Neural progenitor cell (in vitro differentiated cells): ENCODE results near the gene PWP2.

Experiments used
- EZH2 ChIP-seq: fragments of 200-600 bp; sonication (generic); IDR thresholded peaks from 2 replicates; pipeline ENCODE4 v1.6.1; 2017; ENCODE audit warnings: antibody characterized with exemption, mild to moderate bottlenecking, moderate library complexity
- EZH2phosphoT487 ChIP-seq: fragments of 200-600 bp; sonication (generic); IDR thresholded peaks from 2 replicates; pipeline ENCODE4 v1.6.1; 2017; ENCODE audit warnings: antibody characterized with exemption
- TF ChIP-seq, protein P1 (sequence below): fragments of 200-600 bp; sonication (generic); IDR thresholded peaks from 2 replicates; pipeline ENCODE4 v1.5.1; 2017; ENCODE audit warnings: antibody characterized with exemption, mild to moderate bottlenecking

GRCh38 chr21:44064852-44065403, 42.3 kb upstream of the PWP2 start:
- TF ChIP-seq EZH2 = no peak
- TF ChIP-seq, protein P1, sequence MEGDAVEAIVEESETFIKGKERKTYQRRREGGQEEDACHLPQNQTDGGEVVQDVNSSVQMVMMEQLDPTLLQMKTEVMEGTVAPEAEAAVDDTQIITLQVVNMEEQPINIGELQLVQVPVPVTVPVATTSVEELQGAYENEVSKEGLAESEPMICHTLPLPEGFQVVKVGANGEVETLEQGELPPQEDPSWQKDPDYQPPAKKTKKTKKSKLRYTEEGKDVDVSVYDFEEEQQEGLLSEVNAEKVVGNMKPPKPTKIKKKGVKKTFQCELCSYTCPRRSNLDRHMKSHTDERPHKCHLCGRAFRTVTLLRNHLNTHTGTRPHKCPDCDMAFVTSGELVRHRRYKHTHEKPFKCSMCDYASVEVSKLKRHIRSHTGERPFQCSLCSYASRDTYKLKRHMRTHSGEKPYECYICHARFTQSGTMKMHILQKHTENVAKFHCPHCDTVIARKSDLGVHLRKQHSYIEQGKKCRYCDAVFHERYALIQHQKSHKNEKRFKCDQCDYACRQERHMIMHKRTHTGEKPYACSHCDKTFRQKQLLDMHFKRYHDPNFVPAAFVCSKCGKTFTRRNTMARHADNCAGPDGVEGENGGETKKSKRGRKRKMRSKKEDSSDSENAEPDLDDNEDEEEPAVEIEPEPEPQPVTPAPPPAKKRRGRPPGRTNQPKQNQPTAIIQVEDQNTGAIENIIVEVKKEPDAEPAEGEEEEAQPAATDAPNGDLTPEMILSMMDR = no peak
- no peak for TF ChIP-seq EZH2phosphoT487
